ENCODE results near the gene NHSL1.

The NHSL1 gene

DNA sequence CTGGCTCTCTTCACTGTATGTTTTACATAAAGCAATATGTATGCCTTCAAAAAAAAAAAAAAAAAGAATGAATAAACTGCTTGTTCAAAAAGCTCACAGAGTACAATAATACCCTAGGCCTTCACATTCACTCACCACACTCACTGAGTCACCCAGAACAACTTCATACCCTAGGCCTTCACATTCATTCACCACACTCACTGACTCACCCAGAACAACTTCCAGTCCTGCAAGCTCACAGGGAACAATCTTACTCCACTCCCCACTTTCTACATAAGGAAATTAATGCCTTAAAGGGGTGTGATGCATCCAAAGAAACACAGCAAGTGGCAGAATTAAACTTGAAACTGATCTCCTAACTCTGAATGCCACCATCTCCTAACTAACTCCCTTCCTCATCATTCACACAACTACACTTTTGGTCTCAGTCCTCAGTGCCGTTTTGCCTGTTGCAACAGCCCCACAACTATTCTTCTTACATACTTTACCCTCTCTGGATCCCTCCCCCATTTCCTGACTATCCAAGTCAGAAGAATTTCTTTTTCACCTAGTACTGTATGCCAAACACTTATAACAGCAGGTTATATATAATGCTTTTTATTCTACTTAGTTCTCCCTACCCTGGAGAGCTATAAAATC is 34.2 kb downstream of the NHSL1 start:
- DNase-seq: no peak

DNA sequence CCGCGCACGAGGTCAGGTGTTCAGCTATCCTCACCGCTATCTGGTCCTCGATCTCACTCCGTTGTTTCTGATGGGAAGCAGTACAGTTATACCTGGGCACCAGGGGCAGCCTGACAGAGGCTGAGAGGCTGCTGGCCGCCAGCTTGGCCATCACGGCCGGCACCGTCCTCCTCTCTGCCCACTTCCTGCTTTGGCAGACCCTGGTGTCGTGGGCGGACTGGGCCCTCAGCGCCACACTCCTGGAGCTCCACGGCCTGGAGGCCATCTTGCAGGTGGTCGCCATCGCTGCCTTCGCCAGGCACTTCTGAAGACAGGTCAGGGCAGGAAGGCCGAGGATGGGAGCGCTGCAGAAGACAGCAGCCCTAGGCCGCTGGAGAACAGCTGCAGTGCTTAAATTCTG is 35.2 kb downstream of the NHSL1 start:
- DNase-seq: no peak

DNA sequence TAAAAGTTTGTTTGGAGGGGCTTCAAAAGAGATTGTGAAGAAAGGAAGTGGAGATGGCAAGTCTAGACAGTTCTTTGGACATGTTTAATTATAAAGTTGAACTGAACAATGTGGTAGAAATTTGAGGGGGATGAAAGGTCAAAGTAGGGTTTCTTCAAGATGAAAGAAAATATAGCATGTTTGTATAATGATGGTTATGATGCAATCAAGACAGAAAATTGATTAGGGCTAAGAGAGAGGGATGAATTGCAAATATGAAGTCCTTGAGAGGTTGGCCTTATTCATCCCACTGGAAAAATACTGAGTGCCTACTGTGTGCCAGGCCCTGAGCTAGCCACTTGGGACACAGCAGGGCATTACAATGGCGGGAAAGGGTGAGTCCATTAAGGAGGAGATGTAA is 37.6 kb downstream of the NHSL1 start:
- no peak for DNase-seq

DNA sequence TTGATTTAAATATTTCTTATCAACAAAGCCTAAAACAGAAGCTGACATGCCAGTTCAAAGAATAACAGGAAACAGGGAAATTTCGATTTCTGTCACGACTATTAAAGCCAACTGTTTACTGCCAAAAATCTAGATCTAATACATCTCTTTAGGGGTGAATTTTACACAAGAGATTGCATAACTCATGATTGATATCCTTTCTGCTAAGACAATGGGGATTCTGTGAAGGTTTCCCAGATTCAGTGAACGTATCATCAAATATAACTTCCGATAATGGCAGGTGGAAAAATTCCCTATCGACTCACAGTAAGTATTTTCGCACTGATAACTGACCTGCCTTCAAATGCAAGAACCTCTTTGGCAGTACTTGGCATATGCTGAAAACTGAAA is 42.9 kb downstream of the NHSL1 start:
- DNase-seq: no peak

DNA sequence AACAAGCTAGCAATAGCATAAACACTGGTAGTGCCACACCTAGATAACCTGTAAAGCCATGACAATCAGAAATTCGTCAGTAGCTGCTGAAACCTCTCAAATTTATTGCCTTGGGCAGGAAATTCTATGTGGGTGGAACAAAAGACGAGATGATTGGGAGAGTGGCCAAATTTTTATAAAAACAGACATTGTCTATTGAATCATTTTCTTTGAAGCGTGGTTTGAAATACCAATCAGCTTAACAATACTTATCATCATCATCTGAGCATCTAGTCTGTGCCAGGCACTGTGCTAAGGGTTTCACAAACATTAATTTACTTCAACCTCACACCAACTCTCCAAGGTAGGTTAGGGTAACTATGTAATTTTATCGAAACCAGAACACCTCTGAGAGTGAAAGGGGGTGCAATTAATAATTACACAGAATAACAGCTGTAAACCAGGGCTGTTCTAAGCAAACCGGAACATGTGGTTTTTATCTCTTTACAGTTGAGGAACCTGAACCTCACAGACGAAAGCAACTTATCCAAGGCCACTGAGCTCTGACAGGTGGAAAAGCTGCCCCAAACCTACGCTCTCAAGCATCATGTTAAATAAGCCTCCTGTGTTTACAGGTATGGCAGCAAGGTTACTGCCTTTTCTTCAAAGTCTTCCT is 43.4 kb downstream of the NHSL1 start:
- no peak for DNase-seq

DNA sequence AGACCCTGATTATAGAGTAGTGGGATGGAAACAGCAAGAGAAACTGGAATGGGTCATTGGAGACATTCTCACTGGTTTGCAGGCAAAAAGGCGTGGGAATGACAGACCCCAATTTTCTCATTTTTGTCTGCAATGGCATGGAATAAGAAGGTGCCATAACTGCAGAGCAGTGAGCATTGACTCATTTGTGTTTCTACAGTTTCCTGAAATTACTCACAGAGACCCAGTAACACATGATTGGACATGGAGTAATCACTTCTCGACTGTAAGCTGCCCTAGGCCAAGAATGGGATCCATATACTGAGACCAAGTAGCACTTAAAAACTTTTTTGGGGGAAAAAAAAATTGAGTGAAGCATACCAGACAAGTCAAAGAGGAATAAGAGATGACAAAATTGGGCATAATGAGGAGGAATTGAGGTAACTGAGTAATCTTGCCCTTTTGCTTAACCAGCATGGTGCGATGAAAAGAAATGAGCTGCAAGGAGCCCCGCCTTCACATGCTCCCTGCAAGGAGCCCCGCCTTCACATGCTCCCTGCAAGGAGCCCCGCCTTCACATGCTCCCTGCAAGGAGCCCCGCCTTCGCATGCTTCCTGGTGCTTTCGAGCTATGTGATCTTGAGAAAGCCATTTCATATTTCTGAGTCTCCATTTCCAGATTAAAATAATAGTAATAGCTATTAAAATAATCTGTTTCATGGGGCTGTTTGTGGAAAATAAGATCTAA is 44.1 kb downstream of the NHSL1 start:
- no peak for DNase-seq

DNA sequence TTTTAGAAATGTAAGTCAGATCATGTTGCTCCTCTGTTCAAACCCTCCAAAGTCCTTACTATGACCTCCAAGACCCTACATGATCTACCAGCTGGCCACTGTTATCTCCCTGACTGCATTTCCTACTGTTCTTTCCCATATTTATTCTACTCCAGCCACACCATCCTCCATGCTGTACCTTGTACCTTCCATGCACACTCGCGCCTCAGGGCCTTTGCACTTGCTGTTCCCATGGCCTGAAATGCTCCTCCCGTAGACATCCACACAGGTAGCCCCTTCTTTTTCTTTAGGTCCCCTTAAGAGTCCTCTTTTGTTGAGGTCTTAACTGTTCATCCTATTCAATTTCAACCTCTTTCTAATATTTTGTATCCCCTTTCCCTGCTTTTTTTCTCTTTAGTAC is 48.3 kb downstream of the NHSL1 start:
- DNase-seq: no peak

DNA sequence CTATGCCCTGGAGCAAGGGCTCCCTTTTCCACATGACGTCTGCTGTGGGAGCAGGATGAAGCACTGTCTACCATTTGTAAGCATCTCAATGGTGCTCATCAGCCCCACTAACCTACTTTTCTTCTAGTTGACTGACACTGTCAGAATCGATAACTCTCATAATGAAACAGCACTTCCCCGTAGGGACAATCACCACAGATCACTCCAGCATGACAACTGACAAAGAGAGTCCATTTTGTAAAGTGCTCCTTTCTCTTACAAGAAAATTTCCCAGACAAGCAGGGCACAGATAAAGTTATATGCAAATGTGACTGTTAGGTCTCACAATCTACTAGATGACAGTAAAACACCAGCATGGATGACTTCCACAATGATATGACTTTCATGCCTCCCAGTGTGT is 48.8 kb downstream of the NHSL1 start:
- DNase-seq: no peak

DNA sequence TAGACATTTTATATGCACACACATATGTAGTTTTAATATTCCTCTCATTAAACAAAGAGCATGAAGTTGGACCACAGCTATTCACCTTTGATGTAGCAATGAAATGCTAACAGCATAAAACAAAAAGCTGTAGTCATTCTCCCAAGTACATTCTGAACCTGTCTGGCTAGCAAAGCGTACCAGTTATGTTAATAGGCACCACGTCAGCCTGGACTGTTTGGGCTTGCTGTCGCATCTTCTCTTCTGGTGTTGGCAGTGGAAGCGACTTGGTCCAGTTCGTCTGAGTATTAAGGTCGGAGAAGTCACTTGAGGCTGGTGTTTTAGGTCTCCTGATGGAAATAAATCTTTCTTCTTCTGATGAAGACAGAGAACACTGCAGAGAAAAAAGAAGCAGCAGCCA is 52.5 kb downstream of the NHSL1 start:
- peak in 6 of 56 donors; percentile 12 to 41 (median 16) for DNase-seq

DNA sequence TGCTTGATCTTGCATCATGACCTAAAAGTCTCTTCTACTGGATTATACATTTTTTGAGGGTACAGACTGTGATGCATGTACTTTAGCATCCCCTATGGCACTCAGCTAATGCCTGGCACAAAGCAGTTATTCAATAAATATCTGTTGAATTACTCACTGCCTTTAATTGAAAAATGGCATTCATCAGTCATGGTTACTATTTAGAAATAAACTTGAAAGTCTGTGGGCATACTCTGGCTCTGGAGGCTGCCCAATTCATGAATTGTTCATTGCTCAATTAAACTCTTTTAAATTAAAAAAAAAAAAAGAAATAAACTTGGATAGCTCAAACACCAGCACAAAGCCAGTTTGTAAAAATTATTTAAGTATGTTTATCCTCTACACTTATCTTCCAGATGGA is 55.3 kb downstream of the NHSL1 start:
- DNase-seq: no peak

DNA sequence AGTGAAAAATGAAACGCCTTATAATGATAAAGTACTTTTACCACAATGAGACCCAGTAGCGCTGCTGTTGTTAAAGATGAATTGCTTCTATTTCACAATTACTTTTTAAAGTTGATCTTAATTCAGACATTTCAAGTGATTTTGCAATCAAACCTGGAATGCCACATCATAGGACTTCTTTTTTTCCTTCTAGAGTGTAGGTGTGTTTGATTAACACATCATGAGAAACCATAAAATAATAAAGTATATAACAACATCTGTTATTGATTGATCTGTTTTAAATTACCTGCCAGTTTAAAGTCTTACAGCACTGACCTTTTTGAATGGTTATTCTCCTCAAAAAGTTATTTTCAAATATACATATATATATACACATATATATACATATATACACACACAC is 56.6 kb downstream of the NHSL1 start:
- no peak for DNase-seq

DNA sequence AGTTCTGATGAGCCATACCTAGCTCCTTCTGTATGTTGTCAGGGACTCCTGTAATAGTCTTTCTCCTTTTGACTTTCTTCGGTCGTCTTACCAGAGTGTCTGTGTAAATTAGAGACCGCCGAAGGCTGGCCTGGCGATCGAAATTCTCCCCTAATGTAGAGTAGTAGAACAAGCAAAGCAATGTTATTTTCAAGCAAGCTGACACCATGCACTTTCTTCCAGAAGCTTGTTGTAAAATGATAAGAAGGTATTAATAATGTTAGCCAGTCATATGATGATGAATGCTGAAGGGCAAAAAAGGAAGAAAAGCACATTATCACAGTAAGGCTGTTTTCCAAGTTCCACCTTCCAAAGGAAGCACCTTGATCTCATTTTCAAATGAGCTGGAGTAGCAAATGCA is 57.3 kb downstream of the NHSL1 start:
- no peak for DNase-seq

DNA sequence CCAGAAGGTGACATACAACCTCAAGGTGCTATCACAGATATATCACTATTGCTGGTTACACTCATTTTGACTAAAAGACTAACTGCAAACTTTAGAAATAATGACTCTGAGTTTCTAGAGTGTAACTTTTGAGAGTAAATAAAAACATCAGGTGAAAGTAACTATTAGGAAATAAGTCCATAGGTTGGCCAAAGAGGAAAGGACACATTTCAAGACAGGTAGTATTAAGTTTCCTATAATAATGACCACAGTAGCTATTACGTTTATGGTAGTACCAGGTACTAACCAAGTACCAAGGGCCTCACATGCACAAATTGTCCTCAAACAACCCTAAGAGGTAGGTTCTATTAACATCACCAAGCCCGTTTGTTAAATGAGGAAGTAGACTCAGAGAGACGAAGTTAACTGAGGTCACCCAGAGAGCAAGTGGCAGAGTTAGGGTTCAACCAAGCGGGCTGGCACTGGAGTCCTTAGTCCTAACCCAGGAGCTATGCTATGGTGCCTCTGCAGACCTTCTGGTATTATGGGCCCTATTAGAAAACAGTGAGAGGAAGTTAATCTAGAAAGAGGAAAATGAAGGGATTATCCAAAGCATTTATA is 58.4 kb downstream of the NHSL1 start:
- DNase-seq: no peak

DNA sequence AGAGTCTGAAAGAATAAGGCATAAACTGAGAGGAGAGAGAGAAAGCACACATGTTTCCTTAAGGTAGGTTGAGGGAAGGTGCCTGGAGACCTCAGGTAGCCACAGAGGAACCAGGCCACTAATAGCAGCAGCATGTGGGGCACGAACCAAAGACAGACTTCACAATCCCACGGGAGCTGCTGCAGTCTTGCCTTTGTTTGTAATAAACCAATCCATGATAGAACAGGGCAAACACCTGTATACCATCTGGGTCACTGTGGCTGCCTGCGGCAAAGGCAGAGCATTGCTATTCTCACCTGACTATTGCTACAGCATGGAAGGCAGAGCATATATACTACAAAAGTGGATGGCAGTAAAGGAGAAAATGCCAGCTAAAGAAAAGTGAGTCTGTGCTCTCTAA is 59.0 kb downstream of the NHSL1 start:
- no peak for DNase-seq

DNA sequence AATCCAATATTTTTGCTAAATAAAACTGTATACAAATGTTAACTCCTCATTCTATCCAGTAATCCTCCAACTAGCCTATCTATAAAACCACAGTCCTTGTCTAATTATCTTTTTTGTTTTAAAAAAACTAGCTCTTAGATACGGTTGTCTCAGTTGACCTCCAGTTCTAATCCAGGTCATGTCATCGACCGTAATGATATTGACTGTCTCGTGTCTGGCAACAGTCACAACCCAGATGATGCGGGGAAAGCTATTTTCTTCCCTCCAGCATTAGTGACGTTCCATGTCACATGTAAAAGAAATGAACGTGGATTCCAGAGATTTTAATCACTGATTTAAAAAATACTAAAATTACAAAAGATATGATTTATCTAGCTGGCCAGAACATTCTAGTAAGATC is 59.7 kb downstream of the NHSL1 start:
- no peak for DNase-seq

DNA sequence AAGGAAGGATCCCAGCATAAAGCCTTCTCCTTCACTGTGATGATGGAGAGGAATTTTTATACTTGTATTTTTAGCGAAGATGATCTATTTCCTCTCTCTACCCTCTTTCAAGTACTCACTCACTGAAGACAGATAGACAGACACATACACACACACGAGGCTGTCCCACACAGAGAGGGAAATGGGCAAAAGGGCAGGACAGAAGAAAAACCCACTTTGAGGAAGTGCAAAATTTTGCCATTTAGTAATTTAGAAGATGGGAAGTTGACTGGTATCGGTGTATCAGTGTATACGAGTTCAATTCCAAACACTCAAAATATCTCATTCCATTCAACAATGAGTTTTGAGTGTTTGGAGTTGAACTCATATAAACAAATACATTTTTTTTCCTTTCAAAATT is 64.4 kb downstream of the NHSL1 start:
- no peak for DNase-seq

DNA sequence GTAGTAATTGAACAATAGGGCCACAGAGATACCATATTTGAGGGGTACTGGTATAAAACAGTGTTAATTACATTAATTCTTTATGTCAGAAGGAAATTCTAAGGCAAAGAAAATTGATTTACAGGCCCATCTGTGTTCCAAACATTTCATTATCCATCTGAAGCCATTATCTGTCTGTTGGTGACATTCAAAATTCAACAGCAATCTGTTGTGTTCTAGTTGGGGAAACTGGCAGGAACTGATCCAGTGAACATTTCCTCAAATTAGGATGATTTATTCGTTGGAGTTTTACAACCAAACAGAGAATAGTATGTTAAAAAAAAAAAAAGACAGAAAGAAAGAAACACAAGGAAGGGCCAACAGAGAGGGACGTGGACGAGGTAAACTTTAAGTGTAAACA is 65.2 kb downstream of the NHSL1 start:
- no peak for DNase-seq

DNA sequence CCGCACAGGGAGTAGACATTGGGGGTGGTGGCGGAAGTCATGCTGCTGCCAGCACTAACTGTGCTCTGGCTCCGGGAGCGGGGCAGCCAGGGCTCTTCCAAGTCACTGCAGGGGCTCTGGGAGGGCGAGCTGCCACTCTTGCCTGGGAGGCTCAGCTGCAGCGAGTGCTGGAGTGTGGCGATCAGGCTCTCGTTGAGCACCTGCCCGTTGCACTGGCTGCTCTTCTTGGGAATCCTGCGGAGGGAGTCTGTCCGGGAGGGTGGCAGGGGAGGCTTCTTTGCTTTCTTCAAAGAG is 67.3 kb downstream of the NHSL1 start:
- peak in 13 of 56 donors; percentile 9 to 41 (median 21) for DNase-seq

DNA sequence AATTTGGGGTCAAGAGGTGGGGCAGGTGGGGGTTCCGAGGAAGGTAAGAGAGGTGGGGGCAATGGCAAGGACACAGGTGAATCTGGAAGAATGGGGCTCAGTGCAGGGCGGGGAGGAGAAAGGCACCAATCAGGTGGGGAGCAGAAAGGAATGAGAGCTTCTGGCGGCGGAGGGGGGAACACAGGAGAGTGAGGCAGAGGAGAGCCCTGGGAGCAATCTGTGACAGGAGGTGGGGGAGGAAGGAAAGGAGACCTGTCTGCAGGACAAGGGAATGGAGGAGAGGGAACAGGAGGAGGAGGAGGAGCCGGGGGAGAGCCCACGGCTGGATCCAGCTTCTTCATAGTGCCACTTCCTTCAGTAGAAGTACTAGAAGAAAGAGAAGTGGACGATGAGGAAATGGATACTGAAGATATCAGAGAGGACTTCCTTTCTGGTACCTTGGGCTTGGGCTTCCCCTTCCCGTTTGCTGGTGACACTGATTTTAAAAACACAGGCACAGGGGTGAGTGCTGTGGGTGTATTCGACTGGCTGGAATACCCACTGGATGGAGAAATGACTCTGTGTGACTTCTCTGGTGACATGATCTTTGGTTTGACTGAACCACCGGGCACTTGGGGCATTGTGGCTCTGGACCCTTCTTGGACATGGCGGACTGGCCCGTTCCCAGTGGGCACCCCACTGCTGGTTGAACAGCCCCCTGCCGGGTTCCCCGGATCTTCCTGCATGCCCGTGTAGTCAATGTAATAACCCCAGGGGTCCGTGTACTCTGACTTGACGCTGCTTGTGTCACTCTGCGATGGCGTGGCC is 67.8 kb downstream of the NHSL1 start:
- DNase-seq: peak in 6 of 56 donors; percentile 9 to 34 (median 18)

DNA sequence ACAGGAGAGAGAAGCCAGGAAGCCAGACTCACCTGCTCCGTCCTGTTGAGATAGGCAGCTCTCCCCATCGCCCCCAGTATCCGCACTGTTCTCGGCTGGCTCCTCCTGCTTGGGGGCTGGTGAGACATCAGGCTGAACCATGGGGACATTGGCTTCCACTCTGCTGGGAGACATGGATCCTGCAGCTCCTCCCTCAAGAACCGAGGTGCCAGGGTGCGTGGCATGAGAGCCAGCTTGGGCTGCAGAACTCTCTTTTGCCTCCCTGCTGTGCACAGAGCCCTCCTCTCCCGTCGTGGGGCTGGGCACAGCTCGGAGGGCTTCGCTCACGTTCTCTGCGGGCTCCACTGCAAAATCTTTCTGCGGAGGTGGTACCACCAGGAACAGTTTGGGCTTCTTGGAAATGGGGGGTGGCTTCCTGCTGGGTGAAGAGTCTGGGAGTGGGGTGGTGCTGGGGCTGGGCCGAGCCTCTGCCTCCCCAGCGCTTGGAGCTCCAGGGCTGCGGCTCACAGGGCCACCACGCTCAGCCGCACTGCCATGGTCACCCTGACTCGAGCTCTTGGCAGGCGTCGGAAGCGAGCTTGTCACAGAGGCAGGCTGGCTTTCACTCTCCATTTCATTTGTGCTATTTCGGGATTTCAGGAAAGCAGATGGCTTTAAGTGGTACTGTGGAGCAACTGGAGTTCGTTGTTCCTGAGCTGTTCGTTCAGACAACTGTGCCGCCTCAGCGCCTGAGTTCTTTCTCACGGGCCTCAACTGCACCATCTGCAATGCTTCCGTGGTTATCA is 68.7 kb downstream of the NHSL1 start:
- DNase-seq: peak in 45 of 56 donors; percentile 12 to 75 (median 47)

DNA sequence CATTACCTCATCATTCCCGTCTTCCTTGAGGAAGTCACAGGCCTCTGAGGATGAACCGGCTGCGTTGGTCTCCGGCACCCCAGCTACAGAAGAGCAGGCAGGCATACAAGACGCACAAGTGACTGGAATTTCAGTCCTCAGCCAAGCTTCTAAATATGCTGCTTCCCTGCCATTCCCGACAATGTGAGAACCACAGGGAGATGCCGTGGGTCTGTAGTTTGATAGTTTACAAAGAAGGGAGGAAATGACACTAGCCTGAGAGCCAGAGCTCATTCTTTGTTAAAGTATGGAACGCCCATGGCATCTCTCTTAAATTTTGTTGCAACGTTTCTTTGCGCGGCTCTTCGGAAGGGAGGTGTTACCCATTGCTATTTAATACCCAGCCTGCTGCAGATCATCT is 69.5 kb downstream of the NHSL1 start:
- peak in 6 of 56 donors; percentile 4 to 26 (median 12) for DNase-seq

All from amygdala (tissue), 56 donors.